ENCODE measurements around the gene ANXA7. TPM values are rescaled to one million over a fixed set of nuclear protein-coding genes. Genes with fewer than 3 reads are reported as not detected.

Gene ANXA7
- total RNA-seq, 2 donors from 2014 or later: 107 to 120 TPM

GRCh38 chr10:73433538-73433867 is 19.6 kb upstream of the ANXA7 start, which contains the start of gene MSS51:
TSS of gene MSS51 (minus strand) at chr10:73433561. CDS start at chr10:73428284, 5,277 bp downstream.
- Histone ChIP-seq H3K4me3 (no peak within 1 kb of the TSS), H3K27ac (no peak within 1 kb of the TSS), H3K9me3 (no peaks in the 10 kb centered on the region), H3K4me1 (ENCODE audit: control insufficient read depth in 1 of 2, low read depth in 2 of 2) (no peaks in the 10 kb centered on the region), H3K27me3 (replicated peaks; ENCODE audit: insufficient read depth) (no peaks in the 10 kb centered on the region), H3K36me3 (peaks cover 8% of the 10 kb centered on the region)
- DNase-seq (ENCODE audit: low spot score) (no peak), ATAC-seq (ENCODE audit: insufficient number of reproducible peaks, low FRiP score, low read depth) (no peak)
- no peak for TF ChIP-seq CTCF (IDR thresholded peaks at IDR 0.05)

GRCh38 chr10:73432646-73433537 is 19.0 kb upstream of the ANXA7 start:
- Histone ChIP-seq H3K27ac (no peak overlapping the region), H3K4me1 (ENCODE audit: control insufficient read depth in 1 of 2, low read depth in 2 of 2) (no peaks in the 10 kb centered on the region), H3K36me3 (peaks cover 7% of the 10 kb centered on the region), H3K4me3 (no peak overlapping the region), H3K27me3 (replicated peaks; ENCODE audit: insufficient read depth) (no peaks in the 10 kb centered on the region), H3K9me3 (no peaks in the 10 kb centered on the region)
- no peak for TF ChIP-seq CTCF (IDR thresholded peaks at IDR 0.05)
- ATAC-seq (ENCODE audit: insufficient number of reproducible peaks, low FRiP score, low read depth) (no peak), DNase-seq (ENCODE audit: low spot score) (no peak)

GRCh38 chr10:73426318-73426717 is 12.5 kb upstream of the ANXA7 start:
- no peak for TF ChIP-seq CTCF (IDR thresholded peaks at IDR 0.05)
- peaks cover 27% of the 10 kb centered on the region for H3K36me3 ChIP-seq
- no peak for ATAC-seq (ENCODE audit: insufficient number of reproducible peaks, low FRiP score, low read depth)

GRCh38 chr10:73424478-73424877 is 10.6 kb upstream of the ANXA7 start:
- no peak for DNase-seq (ENCODE audit: low spot score)
- no peaks in the 10 kb centered on the region for H3K4me1 ChIP-seq (ENCODE audit: control insufficient read depth in 1 of 2, low read depth in 2 of 2)
- peaks cover 27% of the 10 kb centered on the region for H3K36me3 ChIP-seq
- no peaks in the 10 kb centered on the region for H3K27me3 ChIP-seq (replicated peaks; ENCODE audit: insufficient read depth)
- ATAC-seq (ENCODE audit: insufficient number of reproducible peaks, low FRiP score, low read depth): no peak
- TF ChIP-seq CTCF (IDR thresholded peaks at IDR 0.05): no peak
- H3K27ac ChIP-seq: no peak overlapping the region
- H3K4me3 ChIP-seq: no peak overlapping the region
- H3K9me3 ChIP-seq: no peaks in the 10 kb centered on the region

More at GRCh38 chr10:73426318-73426717, 12.5 kb upstream of the ANXA7 start:
- H3K27me3 ChIP-seq (replicated peaks; ENCODE audit: insufficient read depth): no peaks in the 10 kb centered on the region
- H3K27ac ChIP-seq: no peak overlapping the region
- no peak overlapping the region for H3K4me3 ChIP-seq
- H3K9me3 ChIP-seq: no peaks in the 10 kb centered on the region
- no peak for DNase-seq (ENCODE audit: low spot score)
- H3K4me1 ChIP-seq (ENCODE audit: control insufficient read depth in 1 of 2, low read depth in 2 of 2): no peaks in the 10 kb centered on the region

GRCh38 chr10:73423309-73423708 is 9.5 kb upstream of the ANXA7 start:
- H3K4me1 ChIP-seq (ENCODE audit: control insufficient read depth in 1 of 2, low read depth in 2 of 2): no peaks in the 10 kb centered on the region
- DNase-seq (ENCODE audit: low spot score) (no peak), ATAC-seq (ENCODE audit: insufficient number of reproducible peaks, low FRiP score, low read depth) (no peak)
- peaks cover 27% of the 10 kb centered on the region for H3K36me3 ChIP-seq
- no peaks in the 10 kb centered on the region for H3K9me3 ChIP-seq
- H3K27me3 ChIP-seq (replicated peaks; ENCODE audit: insufficient read depth): no peaks in the 10 kb centered on the region
- no peak overlapping the region for H3K4me3 ChIP-seq
- TF ChIP-seq CTCF (IDR thresholded peaks at IDR 0.05): no peak
- no peak overlapping the region for H3K27ac ChIP-seq
